Panc1 (cell line): ENCODE data around the gene RTL5. TPM values are rescaled to one million over a fixed set of nuclear protein-coding genes. Genes with fewer than 3 reads are reported as not detected.

ENCODE experiments used
- ATAC-seq: fragments of 200-7000 bp; cut with Tn5 transposase; 2 replicates; pipeline ENCODE4 v1.9.1; 2020; ENCODE audit warnings: mild to moderate bottlenecking, moderate library complexity
- BruUV-seq: library from RNA; stranded (reverse); fragments of 400-500 nt; replicated peaks from 2 replicates; lab custom pipeline; 2021; lab: Mats Ljungman, UMichigan
- CTCF ChIA-PET: fragments of 300-600 bp; sonication (Branson Sonifier 250); formaldehyde crosslinking; loops from one replicate; lab custom pipeline; 2022; ENCODE audit warnings: antibody characterized with exemption; lab: Charles Lee
- POLR2A ChIA-PET: fragments of 300-600 bp; sonication (Branson Sonifier 250); formaldehyde crosslinking; loops from one replicate; lab custom pipeline; 2022; ENCODE audit warnings: antibody characterized with exemption; lab: Charles Lee
- DNase-seq: peaks from one replicate; pipeline ENCODE4 v3.0.0-alpha.2; 2010; ENCODE audit warnings: low read depth, low spot score
- H3K27ac ChIP-seq: 2 replicates; pipeline ENCODE4 v1.5.1; 2011; ENCODE audit warnings: mild to moderate bottlenecking, low read length, inconsistent platforms
- H3K27me3 ChIP-seq: fragments of 200-500 bp; sonication (Bioruptor generic); 2 replicates; pipeline ENCODE4 v1.6.0; 2014; ENCODE audit warnings: low read length, inconsistent platforms; ENCODE audit not compliant: control insufficient read depth, insufficient read depth
- H3K36me3 ChIP-seq: fragments of 200-500 bp; sonication (Bioruptor generic); 2 replicates; pipeline ENCODE4 v1.5.1; 2014; ENCODE audit warnings: inconsistent platforms, mild to moderate bottlenecking, low read length, moderate library complexity; ENCODE audit not compliant: control insufficient read depth, insufficient read depth
- H3K4me1 ChIP-seq: 2 replicates; pipeline ENCODE4 v1.5.1; 2011; ENCODE audit warnings: inconsistent platforms, mild to moderate bottlenecking, low read length, moderate library complexity; ENCODE audit not compliant: control insufficient read depth, insufficient read depth
- H3K4me3 ChIP-seq, 2 experiments: 2 replicates each; pipeline ENCODE4 v1.5.1; 2011 to 2012; ENCODE audit warnings: low read depth in 2 of 2, low read length in 2 of 2, mild to moderate bottlenecking in 2 of 2, inconsistent platforms in 1 of 2, moderate library complexity in 1 of 2
- H3K9me3 ChIP-seq: fragments of 200-500 bp; sonication (Bioruptor generic); 2 replicates; pipeline ENCODE4 v1.5.1; 2014; ENCODE audit warnings: low read depth, mild to moderate bottlenecking, inconsistent platforms, low read length, moderate library complexity; ENCODE audit not compliant: control insufficient read depth, insufficient read depth
- POLR2AphosphoS5 ChIP-seq: IDR thresholded peaks from 2 replicates; pipeline ENCODE4 v1.6.1; 2012; ENCODE audit warnings: mild to moderate bottlenecking, low read depth, low read length, moderate library complexity
- SIN3A ChIP-seq: IDR thresholded peaks from 2 replicates; pipeline ENCODE4 v1.6.1; 2012; ENCODE audit warnings: low read depth, mild to moderate bottlenecking, low read length, moderate library complexity, borderline replicate concordance; ENCODE audit not compliant: insufficient read depth
- TCF7L2 ChIP-seq: IDR thresholded peaks from 2 replicates; pipeline ENCODE4 v1.6.1; 2011; ENCODE audit warnings: mild to moderate bottlenecking, low read depth, low read length, inconsistent platforms
- in situ Hi-C: cut with HindIII; loops from 2 replicates; pipeline ENCODE4 v1.10.0; 2016; ENCODE audit warnings: low sequenced_read_pairs, low pct_unique_long_range_greater_than_20kb
- intact Hi-C: fragments of 100-400 bp; cut with micrococcal nuclease; formaldehyde crosslinking; loops from one replicate; pipeline ENCODE4 v1.10.0; 2022; ENCODE audit not compliant: unreplicated experiment
- total RNA-seq: library from RNA; stranded (reverse); gene quantifications from one replicate; pipeline ENCODE4 v1.2.1, GENCODE V29; 2021; ENCODE audit not compliant: unreplicated experiment
- TF ChIP-seq, protein P1 (sequence below): fragments of 450-650 bp; IDR thresholded peaks from 2 replicates; pipeline ENCODE4 v1.5.1; 2017; ENCODE audit warnings: mild to moderate bottlenecking
- TF ChIP-seq, protein P2 (sequence below), 2 experiments: IDR thresholded peaks; 2 replicates each; pipeline ENCODE4 v1.6.1; 2011 to 2012; ENCODE audit warnings: low read depth in 2 of 2, control low read depth in 1 of 2, low read length in 1 of 2, mild to moderate bottlenecking in 1 of 2, moderate library complexity in 1 of 2; ENCODE audit not compliant: insufficient read depth in 1 of 2

Gene RTL5
- total RNA-seq, 1 experiment from 2014 or later: 11.0 TPM

DNA sequence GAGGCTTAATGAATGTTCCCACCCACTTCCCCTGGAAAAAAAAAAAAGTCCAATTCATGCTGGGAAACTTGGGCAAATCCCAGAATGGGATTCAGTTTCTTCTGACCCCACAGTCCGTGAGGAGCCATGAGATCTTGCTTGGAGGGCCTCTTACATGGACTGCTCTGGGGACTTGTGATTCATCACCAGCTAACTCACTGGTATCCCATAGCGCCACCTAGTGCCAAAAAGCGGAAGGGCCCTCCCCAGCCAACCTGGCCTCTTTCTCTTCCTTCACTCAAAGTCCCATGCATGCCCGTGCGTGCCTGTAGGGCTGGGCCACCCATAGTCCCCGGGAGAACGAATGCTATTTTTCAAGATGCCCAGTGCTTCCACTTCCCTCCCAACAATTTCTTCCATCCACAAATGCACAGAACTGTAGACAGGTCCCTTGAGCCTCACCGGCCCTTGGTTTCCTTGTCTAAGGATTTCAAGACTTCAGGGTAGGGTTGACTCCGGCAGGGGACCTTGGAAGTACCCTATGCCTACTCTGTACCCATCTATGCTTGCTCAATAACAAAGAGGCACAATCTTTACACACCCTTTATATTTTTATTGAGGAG, 5.1 kb downstream of the RTL5 start:
- H3K36me3 ChIP-seq: no peaks in the 10 kb centered on the region
- TF ChIP-seq, protein P1, sequence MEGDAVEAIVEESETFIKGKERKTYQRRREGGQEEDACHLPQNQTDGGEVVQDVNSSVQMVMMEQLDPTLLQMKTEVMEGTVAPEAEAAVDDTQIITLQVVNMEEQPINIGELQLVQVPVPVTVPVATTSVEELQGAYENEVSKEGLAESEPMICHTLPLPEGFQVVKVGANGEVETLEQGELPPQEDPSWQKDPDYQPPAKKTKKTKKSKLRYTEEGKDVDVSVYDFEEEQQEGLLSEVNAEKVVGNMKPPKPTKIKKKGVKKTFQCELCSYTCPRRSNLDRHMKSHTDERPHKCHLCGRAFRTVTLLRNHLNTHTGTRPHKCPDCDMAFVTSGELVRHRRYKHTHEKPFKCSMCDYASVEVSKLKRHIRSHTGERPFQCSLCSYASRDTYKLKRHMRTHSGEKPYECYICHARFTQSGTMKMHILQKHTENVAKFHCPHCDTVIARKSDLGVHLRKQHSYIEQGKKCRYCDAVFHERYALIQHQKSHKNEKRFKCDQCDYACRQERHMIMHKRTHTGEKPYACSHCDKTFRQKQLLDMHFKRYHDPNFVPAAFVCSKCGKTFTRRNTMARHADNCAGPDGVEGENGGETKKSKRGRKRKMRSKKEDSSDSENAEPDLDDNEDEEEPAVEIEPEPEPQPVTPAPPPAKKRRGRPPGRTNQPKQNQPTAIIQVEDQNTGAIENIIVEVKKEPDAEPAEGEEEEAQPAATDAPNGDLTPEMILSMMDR: peak; percentile 88
- TF ChIP-seq TCF7L2: no peak
- POLR2A ChIA-PET: interaction anchor here (0.7 kb wide), 1 partner anchor 122 kb away, joined by 3 read pairs; no protein-coding TSS in a partner anchor
- DNase-seq (peak; percentile 69), ATAC-seq (peak; percentile 91)
- no peaks in the 10 kb centered on the region; the same call in 1 of the 2 replicates for H3K27me3 ChIP-seq
- no peak overlapping the region for H3K27ac ChIP-seq
- CTCF ChIA-PET: interaction anchor here (0.7 kb wide), 1 partner anchor 63 kb away, joined by 3 read pairs; no protein-coding TSS in a partner anchor
- no TSS peak for BruUV-seq
- no peaks in the 10 kb centered on the region for H3K4me1 ChIP-seq
- in situ Hi-C loops (loop anchor here (5.0 kb wide), 1 partner anchor 109 kb away; no protein-coding TSS in a partner anchor), intact Hi-C loops (loop anchor here (1.0 kb wide), 1 partner anchor 108 kb away; no protein-coding TSS in a partner anchor)
- H3K4me3 ChIP-seq: no peak overlapping the region
- no peaks in the 10 kb centered on the region for H3K9me3 ChIP-seq

DNA sequence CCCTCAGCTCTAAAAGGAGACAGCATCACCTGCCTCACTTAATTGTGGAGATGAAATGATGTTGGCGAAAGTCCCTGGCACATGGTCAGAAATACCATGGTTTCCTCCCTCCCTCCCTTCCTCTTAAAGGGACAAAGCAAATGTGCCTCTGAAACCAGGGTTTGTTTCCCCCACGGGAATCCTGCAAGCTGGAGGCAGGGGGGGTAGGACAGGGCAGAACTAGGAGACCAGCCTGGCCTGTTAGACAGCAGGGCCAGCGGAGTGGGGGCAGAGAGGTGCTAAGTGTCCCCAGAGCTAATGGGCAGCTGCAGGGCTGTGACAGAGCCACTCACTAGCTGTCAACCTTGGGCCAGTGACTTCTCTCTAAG, 5.7 kb downstream of the RTL5 start:
- Histone ChIP-seq H3K4me3 (no peak overlapping the region), H3K4me1 (no peaks in the 10 kb centered on the region), H3K27me3 (no peaks in the 10 kb centered on the region; the same call in 1 of the 2 replicates), H3K36me3 (no peaks in the 10 kb centered on the region), H3K9me3 (no peaks in the 10 kb centered on the region), H3K27ac (no peak overlapping the region)
- in situ Hi-C loops (loop anchor here (5.0 kb wide), 1 partner anchor 109 kb away; no protein-coding TSS in a partner anchor), intact Hi-C loops (loop anchor here (1.0 kb wide), 1 partner anchor 108 kb away; no protein-coding TSS in a partner anchor)
- no TSS peak for BruUV-seq
- DNase-seq (no peak), ATAC-seq (no peak)
- TF ChIP-seq, protein P1: no peak
- no peak for TF ChIP-seq SIN3A
- TF ChIP-seq, protein P2, sequence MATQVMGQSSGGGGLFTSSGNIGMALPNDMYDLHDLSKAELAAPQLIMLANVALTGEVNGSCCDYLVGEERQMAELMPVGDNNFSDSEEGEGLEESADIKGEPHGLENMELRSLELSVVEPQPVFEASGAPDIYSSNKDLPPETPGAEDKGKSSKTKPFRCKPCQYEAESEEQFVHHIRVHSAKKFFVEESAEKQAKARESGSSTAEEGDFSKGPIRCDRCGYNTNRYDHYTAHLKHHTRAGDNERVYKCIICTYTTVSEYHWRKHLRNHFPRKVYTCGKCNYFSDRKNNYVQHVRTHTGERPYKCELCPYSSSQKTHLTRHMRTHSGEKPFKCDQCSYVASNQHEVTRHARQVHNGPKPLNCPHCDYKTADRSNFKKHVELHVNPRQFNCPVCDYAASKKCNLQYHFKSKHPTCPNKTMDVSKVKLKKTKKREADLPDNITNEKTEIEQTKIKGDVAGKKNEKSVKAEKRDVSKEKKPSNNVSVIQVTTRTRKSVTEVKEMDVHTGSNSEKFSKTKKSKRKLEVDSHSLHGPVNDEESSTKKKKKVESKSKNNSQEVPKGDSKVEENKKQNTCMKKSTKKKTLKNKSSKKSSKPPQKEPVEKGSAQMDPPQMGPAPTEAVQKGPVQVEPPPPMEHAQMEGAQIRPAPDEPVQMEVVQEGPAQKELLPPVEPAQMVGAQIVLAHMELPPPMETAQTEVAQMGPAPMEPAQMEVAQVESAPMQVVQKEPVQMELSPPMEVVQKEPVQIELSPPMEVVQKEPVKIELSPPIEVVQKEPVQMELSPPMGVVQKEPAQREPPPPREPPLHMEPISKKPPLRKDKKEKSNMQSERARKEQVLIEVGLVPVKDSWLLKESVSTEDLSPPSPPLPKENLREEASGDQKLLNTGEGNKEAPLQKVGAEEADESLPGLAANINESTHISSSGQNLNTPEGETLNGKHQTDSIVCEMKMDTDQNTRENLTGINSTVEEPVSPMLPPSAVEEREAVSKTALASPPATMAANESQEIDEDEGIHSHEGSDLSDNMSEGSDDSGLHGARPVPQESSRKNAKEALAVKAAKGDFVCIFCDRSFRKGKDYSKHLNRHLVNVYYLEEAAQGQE (IDR thresholded peaks at IDR 0.05; ENCODE audit: insufficient read depth in 1 of 2, low read depth in 2 of 2, low read length in 1 of 2): no peak
- TF ChIP-seq TCF7L2: no peak
- no peak for TF ChIP-seq POLR2AphosphoS5
- ChIA-PET CTCF (interaction anchor here (0.7 kb wide), 1 partner anchor 62 kb away, joined by 3 read pairs; no protein-coding TSS in a partner anchor), POLR2A (no interaction called here)
